ENCODE data around the gene PRKAR2B.

PRKAR2B gene

DNA sequence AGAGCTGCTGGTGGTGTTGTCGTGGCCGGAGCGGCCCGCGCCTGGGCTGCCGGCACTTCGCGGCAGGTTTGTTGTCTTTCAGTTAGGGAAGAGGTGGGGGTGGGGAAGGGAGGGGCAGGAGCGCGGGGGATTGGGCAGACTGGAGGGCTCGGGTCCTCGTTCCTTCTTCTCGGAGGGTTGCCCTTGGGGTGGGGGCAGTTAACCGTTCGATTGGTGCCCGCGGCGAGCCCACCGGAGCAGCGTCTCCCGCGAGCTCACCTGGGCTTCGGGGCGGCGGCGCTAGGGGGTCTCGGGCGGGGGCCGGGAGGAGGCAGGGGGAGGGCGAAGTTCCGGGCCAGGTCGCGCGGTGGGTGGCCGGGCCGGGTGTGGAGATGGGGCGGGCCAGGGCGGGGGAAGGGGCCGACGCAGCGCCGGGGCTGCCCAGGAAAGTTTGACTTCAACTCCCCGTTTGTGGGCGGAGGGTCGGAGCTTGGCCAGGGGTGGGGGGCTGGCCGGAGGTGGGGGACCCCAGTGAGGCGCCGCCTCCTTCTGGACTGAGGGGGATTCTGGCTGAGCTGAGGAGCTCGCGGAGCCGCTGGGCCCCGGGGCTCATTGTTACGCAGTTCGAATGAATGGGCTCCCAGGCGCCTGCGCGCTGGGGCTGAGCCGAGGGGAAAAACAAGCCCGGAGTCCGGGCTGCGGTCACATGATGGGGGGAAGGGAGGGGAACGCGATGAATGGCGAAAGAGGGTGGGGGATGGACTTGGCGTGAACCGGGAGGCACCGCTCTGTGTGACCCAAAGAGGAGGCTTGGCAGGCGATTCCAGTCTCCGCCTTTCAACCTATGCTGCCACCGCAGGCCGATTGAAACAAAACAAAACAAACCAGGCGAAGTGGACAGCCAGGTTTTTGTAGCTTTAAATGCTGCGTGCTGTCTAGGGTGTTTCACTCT is 124.9 kb downstream of the PRKAR2B start:
- peaks cover 22% of the 10 kb centered on the region for H3K4me1 ChIP-seq (ENCODE audit: insufficient read depth, low read length)
- no peaks in the 10 kb centered on the region for H3K27me3 ChIP-seq (ENCODE audit: control insufficient read depth in 1 of 2, insufficient read depth in 2 of 2, low read length in 2 of 2)
- H3K27ac ChIP-seq (ENCODE audit: low read depth, low read length), result peak overlapping the region; percentile 81
- no peaks in the 10 kb centered on the region for H3K9me3 ChIP-seq (ENCODE audit: low read length)
- H3K9ac ChIP-seq (ENCODE audit: low read length), result peak overlapping the region; percentile 59
- no peaks in the 10 kb centered on the region for H3K36me3 ChIP-seq (ENCODE audit: insufficient read depth, low read length)
- peak overlapping the region; percentile 52 to 98 for H3K4me3 ChIP-seq (ENCODE audit: low read depth in 1 of 2, low read length in 2 of 2)

DNA sequence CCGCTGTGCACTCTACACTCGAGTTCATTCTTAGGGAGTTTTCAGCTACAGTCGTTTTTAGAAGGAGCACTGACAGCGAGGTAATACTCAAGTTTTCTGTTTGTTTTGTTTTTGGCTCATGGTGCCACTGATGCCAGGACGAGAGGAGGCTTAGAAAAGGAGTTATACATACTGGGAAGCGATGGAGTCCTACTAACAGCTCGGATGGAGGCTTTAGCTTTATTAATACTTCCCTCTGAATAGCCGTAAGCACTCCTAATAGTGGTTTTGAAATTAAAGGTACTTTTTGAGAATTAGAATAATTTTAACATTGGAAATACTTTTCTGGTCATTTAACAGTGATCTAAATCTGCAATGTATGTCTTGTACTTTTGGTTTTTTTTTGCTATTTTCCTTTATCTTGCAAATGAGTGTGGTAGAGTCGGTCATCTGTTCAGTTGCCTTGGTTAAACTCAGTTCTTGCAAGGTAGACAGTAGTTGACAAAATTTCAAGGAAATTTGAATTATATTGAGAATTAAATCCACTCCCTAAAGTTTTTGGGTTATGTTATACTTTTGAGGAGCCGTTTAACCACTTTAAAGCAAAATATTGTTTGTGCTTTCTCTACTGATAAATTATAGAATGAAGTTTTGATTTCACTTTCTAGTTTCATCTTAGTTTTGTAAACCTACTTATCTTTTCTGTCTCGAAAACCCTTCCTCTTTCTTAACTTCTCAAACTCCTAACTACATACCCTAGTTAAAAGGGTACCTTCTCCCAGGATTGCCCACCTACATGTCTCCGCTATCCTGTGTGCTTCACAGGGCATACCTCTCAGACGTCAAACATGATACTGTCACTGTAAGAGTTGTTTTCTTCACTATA is 125.8 kb downstream of the PRKAR2B start:
- peaks cover 30% of the 10 kb centered on the region for H3K4me1 ChIP-seq (ENCODE audit: insufficient read depth, low read length)
- H3K27me3 ChIP-seq (ENCODE audit: control insufficient read depth in 1 of 2, insufficient read depth in 2 of 2, low read length in 2 of 2), result no peaks in the 10 kb centered on the region
- H3K9ac ChIP-seq (ENCODE audit: low read length), result peak overlapping the region; percentile 34
- H3K36me3 ChIP-seq (ENCODE audit: insufficient read depth, low read length), result no peaks in the 10 kb centered on the region
- no peaks in the 10 kb centered on the region for H3K9me3 ChIP-seq (ENCODE audit: low read length)
- peak overlapping the region; percentile 52 to 98 for H3K4me3 ChIP-seq (ENCODE audit: low read depth in 1 of 2, low read length in 2 of 2)
- H3K27ac ChIP-seq (ENCODE audit: low read depth, low read length), result peak overlapping the region; percentile 81

DNA sequence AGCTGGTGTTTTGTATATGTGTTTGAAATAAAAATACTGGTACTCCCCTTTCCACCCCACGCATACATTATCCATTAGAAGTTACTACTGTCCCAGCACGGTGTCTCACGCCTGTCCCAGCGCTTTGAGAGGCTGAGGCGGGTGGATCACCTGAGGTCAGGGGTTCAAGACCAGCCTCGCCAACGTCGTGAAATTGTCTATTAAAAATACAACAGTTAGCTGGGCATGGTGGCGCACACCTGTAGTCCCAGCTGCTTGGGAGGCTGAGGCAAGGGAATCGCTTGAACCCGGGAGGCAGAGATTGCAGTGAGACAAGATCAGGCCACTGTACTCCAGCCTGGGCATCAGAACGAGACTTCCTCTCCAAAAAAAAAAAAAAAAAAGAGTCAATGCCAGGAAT is 127.0 kb downstream of the PRKAR2B start:
- no peaks in the 10 kb centered on the region for H3K27me3 ChIP-seq (ENCODE audit: control insufficient read depth in 1 of 2, insufficient read depth in 2 of 2, low read length in 2 of 2)
- H3K9ac ChIP-seq (ENCODE audit: low read length), result no peak overlapping the region
- H3K4me1 ChIP-seq (ENCODE audit: insufficient read depth, low read length), result peaks cover 32% of the 10 kb centered on the region
- H3K27ac ChIP-seq (ENCODE audit: low read depth, low read length), result no peak overlapping the region
- H3K4me3 ChIP-seq (ENCODE audit: low read depth in 1 of 2, low read length in 2 of 2), result no peak overlapping the region
- H3K9me3 ChIP-seq (ENCODE audit: low read length), result no peaks in the 10 kb centered on the region
- H3K36me3 ChIP-seq (ENCODE audit: insufficient read depth, low read length), result no peaks in the 10 kb centered on the region

DNA sequence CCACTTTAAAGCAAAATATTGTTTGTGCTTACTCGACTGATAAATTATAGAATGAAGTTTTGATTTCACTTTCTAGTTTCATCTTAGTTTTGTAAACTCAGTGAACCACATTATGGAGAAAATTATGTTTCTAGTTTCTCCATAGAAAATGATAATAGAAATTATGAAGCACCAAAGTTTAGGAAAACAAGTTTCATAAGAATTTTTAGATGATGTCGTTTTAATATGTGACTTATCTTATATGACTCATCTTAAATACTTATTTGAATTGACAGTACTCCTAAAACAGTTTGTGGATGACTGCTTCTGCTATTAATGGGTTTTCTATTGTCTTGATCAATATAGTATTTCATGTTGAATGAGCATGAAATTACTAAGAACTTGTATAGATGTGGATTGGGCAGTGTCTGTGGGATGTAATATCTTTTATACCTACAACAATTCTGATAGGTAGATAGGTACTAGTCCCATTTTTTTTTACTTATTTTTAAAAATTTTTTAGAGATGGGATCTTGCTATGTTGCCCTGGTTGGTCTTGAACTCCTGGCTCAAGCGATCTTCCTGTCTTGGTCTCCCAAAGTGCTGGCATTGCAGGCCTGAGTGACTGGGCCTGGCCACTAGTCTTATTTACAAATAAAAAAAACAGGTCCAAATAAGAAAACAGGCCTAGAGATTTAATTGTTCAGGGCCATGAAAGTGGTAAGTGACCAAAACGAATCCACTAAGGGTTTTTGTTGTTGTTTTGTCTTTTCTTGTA is 127.9 kb downstream of the PRKAR2B start:
- Histone ChIP-seq H3K27ac (ENCODE audit: low read depth, low read length) (no peak overlapping the region), H3K9ac (ENCODE audit: low read length) (no peak overlapping the region), H3K4me1 (ENCODE audit: insufficient read depth, low read length) (peaks cover 39% of the 10 kb centered on the region), H3K4me3 (ENCODE audit: low read depth in 1 of 2, low read length in 2 of 2) (no peak overlapping the region), H3K36me3 (ENCODE audit: insufficient read depth, low read length) (no peaks in the 10 kb centered on the region), H3K9me3 (ENCODE audit: low read length) (no peaks in the 10 kb centered on the region), H3K27me3 (ENCODE audit: control insufficient read depth in 1 of 2, insufficient read depth in 2 of 2, low read length in 2 of 2) (no peaks in the 10 kb centered on the region)

DNA sequence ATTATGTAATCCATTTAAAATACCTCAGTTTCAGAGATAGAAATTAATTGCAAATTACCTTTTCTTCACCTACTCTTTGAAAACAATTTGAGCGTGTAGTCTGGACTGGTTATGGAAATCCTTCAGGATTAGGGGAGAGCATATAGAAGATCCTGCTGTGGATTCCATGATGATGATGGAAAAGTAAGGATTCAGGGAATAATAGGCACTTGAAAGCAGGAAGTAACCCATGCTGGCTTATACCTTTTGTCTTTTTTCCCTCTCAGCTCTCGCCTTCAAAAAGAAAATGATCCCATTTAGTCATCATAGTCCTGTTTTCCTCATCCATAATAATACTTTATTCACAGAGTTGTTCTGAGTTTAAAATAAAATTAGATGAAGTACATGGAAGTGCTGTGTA is 128.7 kb downstream of the PRKAR2B start:
- no peak overlapping the region for H3K4me3 ChIP-seq (ENCODE audit: low read depth in 1 of 2, low read length in 2 of 2)
- no peaks in the 10 kb centered on the region for H3K9me3 ChIP-seq (ENCODE audit: low read length)
- no peaks in the 10 kb centered on the region for H3K27me3 ChIP-seq (ENCODE audit: control insufficient read depth in 1 of 2, insufficient read depth in 2 of 2, low read length in 2 of 2)
- H3K27ac ChIP-seq (ENCODE audit: low read depth, low read length), result no peak overlapping the region
- no peaks in the 10 kb centered on the region for H3K36me3 ChIP-seq (ENCODE audit: insufficient read depth, low read length)
- peaks cover 39% of the 10 kb centered on the region for H3K4me1 ChIP-seq (ENCODE audit: insufficient read depth, low read length)
- no peak overlapping the region for H3K9ac ChIP-seq (ENCODE audit: low read length)

DNA sequence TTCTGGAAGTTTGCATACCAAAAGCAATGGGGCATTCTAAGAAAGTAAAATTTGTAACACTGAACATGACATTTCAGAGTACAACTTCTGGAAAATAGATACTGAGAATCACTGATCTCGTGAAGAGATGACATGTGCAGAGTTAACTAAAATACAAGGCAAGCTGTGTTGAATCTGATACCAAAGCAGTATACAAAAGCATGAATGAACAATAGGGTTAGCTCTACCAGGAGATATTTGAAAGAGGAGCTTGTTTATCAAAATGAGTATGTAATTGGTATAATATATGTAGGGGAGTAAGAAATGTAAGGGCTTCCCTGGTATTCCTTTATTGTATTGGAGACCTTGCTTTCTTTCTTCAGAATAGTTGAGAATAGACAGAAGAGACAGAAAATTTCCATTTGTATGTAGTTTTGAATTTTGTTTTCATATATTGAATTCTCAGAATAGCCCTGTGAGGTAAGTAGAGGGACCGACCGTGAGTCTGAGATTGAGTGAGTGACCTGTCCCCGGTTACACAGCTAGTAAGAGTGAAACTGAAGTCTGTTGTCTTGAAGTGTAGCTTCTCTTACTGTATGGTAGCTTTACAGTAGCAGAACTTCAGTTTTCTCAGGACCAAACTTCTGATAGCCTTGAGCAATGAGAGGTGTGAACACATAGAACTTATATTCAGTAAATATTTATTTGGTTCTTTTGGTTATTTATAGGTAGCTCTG is 129.3 kb downstream of the PRKAR2B start:
- no peak overlapping the region for H3K9ac ChIP-seq (ENCODE audit: low read length)
- no peaks in the 10 kb centered on the region for H3K36me3 ChIP-seq (ENCODE audit: insufficient read depth, low read length)
- H3K27ac ChIP-seq (ENCODE audit: low read depth, low read length), result no peak overlapping the region
- H3K4me1 ChIP-seq (ENCODE audit: insufficient read depth, low read length), result peaks cover 39% of the 10 kb centered on the region
- H3K27me3 ChIP-seq (ENCODE audit: control insufficient read depth in 1 of 2, insufficient read depth in 2 of 2, low read length in 2 of 2), result no peaks in the 10 kb centered on the region
- H3K9me3 ChIP-seq (ENCODE audit: low read length), result no peaks in the 10 kb centered on the region
- H3K4me3 ChIP-seq (ENCODE audit: low read depth in 1 of 2, low read length in 2 of 2), result no peak overlapping the region

DNA sequence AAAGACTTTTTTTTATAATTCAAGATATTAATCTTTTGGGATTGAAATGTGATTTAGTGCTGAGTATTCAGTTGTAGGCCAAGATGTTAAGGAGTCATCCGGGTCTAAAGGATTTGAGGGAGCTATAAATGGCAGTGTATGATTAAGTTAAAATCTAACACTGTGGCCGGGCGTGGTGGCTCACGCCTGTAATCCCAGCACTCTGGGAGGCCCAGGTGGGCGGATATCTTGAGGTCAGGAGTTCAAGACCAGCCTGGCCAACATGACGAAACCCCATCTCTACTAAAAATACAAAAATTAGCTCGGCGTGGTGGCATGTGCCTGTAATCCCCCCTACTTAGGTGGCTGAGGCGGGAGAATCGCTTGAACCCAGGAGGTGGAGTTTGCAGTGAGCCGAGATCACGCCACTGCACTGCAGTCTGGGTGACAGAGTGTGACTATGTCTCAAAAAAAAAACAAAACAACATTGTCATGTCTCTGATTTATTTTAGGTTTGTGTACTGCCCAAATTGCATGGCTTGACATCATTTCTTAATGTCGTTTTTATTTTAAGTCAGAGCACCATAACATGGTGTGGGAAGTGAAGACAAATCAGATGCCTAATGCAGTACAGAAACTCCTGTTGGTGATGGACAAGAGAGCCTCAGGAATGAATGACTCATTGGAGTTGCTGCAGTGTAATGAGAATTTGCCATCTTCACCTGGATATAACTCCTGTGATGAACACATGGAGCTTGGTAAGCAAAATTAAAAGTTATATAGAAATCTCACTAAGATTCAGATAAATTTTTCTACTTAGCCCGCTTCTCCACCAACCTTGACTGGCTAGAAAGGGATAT is 135.0 kb downstream of the PRKAR2B start:
- H3K4me1 ChIP-seq (ENCODE audit: insufficient read depth, low read length), result peaks cover 35% of the 10 kb centered on the region
- no peak overlapping the region for H3K4me3 ChIP-seq (ENCODE audit: low read depth in 1 of 2, low read length in 2 of 2)

DNA sequence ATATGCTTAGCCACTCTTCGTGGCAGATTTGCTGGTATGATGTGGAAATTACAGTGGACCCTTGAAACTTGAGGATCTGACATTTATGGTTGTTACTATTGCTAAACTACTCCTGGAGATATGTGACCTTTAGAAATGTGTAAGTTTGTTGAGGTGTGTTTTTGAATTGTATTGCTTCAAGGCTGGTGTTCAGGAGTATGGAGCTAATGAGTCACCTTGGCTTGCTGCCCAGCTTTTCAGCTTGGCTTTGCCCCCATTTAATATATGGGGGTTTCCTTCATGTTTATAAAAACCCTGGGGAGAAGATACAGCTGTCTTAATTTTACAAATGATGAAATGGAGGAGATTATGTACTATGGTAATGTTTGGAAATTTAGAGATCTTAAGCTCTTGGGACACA is 135.9 kb downstream of the PRKAR2B start:
- H3K27ac ChIP-seq (ENCODE audit: low read depth, low read length), result peak overlapping the region; percentile 45
- peaks cover 22% of the 10 kb centered on the region for H3K36me3 ChIP-seq (ENCODE audit: insufficient read depth, low read length)
- H3K4me1 ChIP-seq (ENCODE audit: insufficient read depth, low read length), result peaks cover 28% of the 10 kb centered on the region
- H3K4me3 ChIP-seq (ENCODE audit: low read depth in 1 of 2, low read length in 2 of 2), result no peak overlapping the region
- H3K9me3 ChIP-seq (ENCODE audit: low read length), result no peaks in the 10 kb centered on the region
- H3K9ac ChIP-seq (ENCODE audit: low read length), result no peak overlapping the region
- no peaks in the 10 kb centered on the region for H3K27me3 ChIP-seq (ENCODE audit: control insufficient read depth in 1 of 2, insufficient read depth in 2 of 2, low read length in 2 of 2)

More for the DNA sequence above, 135.0 kb downstream of the PRKAR2B start:
- Histone ChIP-seq H3K9ac (ENCODE audit: low read length) (no peak overlapping the region), H3K36me3 (ENCODE audit: insufficient read depth, low read length) (peaks cover 15% of the 10 kb centered on the region), H3K9me3 (ENCODE audit: low read length) (no peaks in the 10 kb centered on the region), H3K27ac (ENCODE audit: low read depth, low read length) (no peak overlapping the region), H3K27me3 (ENCODE audit: control insufficient read depth in 1 of 2, insufficient read depth in 2 of 2, low read length in 2 of 2) (no peaks in the 10 kb centered on the region)

DNA sequence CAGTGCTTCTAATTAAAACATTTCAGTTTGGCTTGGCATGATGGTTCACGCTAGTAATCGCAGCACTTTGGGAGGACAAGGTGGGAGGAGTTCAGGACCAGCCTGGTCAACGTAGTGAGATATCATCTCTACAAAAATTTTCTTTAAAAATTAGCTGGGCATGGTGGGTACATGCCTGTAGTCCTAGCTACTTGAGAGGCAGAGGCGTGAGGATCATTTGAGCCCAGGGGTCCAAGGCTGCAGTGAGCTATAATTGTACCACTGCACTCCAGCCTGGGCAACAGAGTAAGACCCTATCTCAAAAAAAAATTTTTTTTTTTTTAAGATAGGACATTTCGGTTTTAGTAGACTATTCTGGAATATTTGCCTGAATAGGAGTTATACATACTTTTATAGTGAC is 136.7 kb downstream of the PRKAR2B start:
- H3K36me3 ChIP-seq (ENCODE audit: insufficient read depth, low read length), result peaks cover 28% of the 10 kb centered on the region
- H3K4me1 ChIP-seq (ENCODE audit: insufficient read depth, low read length), result peaks cover 26% of the 10 kb centered on the region
- H3K27me3 ChIP-seq (ENCODE audit: control insufficient read depth in 1 of 2, insufficient read depth in 2 of 2, low read length in 2 of 2), result no peaks in the 10 kb centered on the region
- H3K9ac ChIP-seq (ENCODE audit: low read length), result no peak overlapping the region
- no peaks in the 10 kb centered on the region for H3K9me3 ChIP-seq (ENCODE audit: low read length)
- H3K27ac ChIP-seq (ENCODE audit: low read depth, low read length), result no peak overlapping the region
- H3K4me3 ChIP-seq (ENCODE audit: low read depth in 1 of 2, low read length in 2 of 2), result no peak overlapping the region

DNA sequence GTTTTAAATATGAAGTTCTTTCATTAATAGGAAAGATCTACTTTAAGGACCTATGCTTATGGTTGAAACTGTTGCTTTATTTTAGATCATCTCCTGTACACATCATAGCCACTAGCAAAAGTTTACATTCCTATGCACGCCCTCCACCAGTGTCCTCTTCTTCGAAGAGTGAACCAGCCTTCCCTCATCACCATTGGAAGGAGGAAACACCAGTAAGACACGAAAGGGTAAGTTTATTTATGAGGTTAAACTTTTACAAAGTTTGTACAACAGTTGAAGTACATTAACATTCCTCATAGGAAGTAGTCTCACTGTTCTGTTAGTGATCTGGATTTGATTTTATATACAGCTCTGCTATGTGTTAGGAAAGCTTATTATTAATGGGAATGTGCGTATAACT is 141.2 kb downstream of the PRKAR2B start:
- Histone ChIP-seq H3K4me3 (ENCODE audit: low read depth in 1 of 2, low read length in 2 of 2) (no peak overlapping the region), H3K9ac (ENCODE audit: low read length) (no peak overlapping the region), H3K9me3 (ENCODE audit: low read length) (no peaks in the 10 kb centered on the region), H3K36me3 (ENCODE audit: insufficient read depth, low read length) (peaks cover 64% of the 10 kb centered on the region), H3K27ac (ENCODE audit: low read depth, low read length) (no peak overlapping the region), H3K4me1 (ENCODE audit: insufficient read depth, low read length) (peaks cover 4% of the 10 kb centered on the region), H3K27me3 (ENCODE audit: control insufficient read depth in 1 of 2, insufficient read depth in 2 of 2, low read length in 2 of 2) (no peaks in the 10 kb centered on the region)
